Psoas muscle (tissue), 8 donors: Measurements from ENCODE around the gene RNF181. TPM values are rescaled to one million over a fixed set of nuclear protein-coding genes. Genes with fewer than 3 reads are reported as not detected.
A peak's percentile ranks its signal among the peaks of the same experiment; 100 is the strongest.
"Not testable (repeated sequence)": the region's sequence is repeated elsewhere in the genome, so short reads cannot be mapped to it uniquely, and the experiment has no call there.

Experiments
- ATAC-seq, 4 donors: fragments of 200-7000 bp; cut with Tn5 transposase; one replicate each; pipeline ENCODE4 v1.9.1; 2020; ENCODE audit warnings: moderate library complexity in 3 of 4, mild to moderate bottlenecking in 2 of 4
- DNase-seq, 2 donors: peaks; one replicate each; pipeline ENCODE4 v3.0.0-alpha.2; 2020
- H3K27ac ChIP-seq: fragments of 200-600 bp; one replicate; pipeline ENCODE4 v1.8.0; 2022
- H3K27me3 ChIP-seq, 3 donors: fragments of 200-600 bp in 1 of 3; one replicate each; pipeline versions ENCODE4 v1.6.1 to v1.8.0; 2013 to 2022; ENCODE audit warnings: low read length in 2 of 3, mild to moderate bottlenecking in 2 of 3, moderate library complexity in 1 of 3; ENCODE audit not compliant: insufficient read depth in 3 of 3
- H3K36me3 ChIP-seq, 2 donors: fragments of 200-600 bp in 1 of 2; one replicate each; pipeline versions ENCODE4 v1.6.1 to v1.8.0; 2013 to 2022; ENCODE audit warnings: low read depth in 1 of 2, mild to moderate bottlenecking in 1 of 2, moderate library complexity in 1 of 2; ENCODE audit not compliant: insufficient read depth in 1 of 2
- H3K4me1 ChIP-seq: fragments of 200-600 bp; one replicate; pipeline ENCODE4 v1.8.0; 2022
- H3K4me3 ChIP-seq: fragments of 200-600 bp; one replicate; pipeline ENCODE4 v1.8.0; 2022; ENCODE audit warnings: mild to moderate bottlenecking
- H3K9me3 ChIP-seq: fragments of 200-600 bp; one replicate; pipeline ENCODE4 v1.8.0; 2022
- WGBS, 3 donors: extraction: QIAGEN DNeasy Blood & Tissue Kit; methylation state at CpG; one replicate each; pipeline versions ENCODE4 v1.1.6 to v1.1.7; 2013; 5-methylcytosine and 5-hydroxymethylcytosine counted together
- intact Hi-C, 2 donors: fragments of 100-400 bp; cut with DNase I; formaldehyde crosslinking; loops; one replicate each; pipeline versions ENCODE4 v1.11.0 to v1.14.2; 2022
- polyA plus RNA-seq, 3 donors: library from polyadenylated mRNA; stranded (reverse); fragments of 200-250 nt; gene quantifications; one replicate each; pipeline ENCODE4 v1.2.3, GENCODE V29; 2013
- total RNA-seq, 4 donors: library from RNA; stranded (reverse); fragmentation: NEBNext Ultra II Directional in 2 of 4; extraction: Animal tissue kit (Norgen Biotek cat#: 25700) in 2 of 4; gene quantifications; one replicate each; pipeline versions ENCODE4 v1.2.1 to v1.2.4, GENCODE V29; 2021 to 2023
- TF ChIP-seq, protein P1 (sequence below): fragments of 200-600 bp; IDR thresholded peaks from one replicate; pipeline ENCODE4 v1.8.0; 2022; ENCODE audit warnings: antibody characterized with exemption
- donor health status: healthy with polysubstance abuse.
- donor health status: DM: no; HTN: no; CAD: no; lungs with moderate emphysema.
- donor health status: Bipolar disorder and iron deficiency.
- donor health status: healthy.
- donor health status: DM: yes; HTN: yes; CAD: no.
- donor health status: DM: no; HTN: no; CAD: no.
- donor health status: DM: no; HTN: no; CAD: no.
- donor health status: DM: yes; HTN: yes; CAD: no.

RNF181 gene
- total and polyA plus RNA-seq, 7 donors: 84.7 to 212 (median 107) TPM

GRCh38 chr2:85611705-85612587 is 16.4 kb downstream of the RNF181 start, which contains the start of gene C2orf68:
Gene C2orf68 (minus strand): TSS chr2:85612066. CDS start chr2:85611984, 82 bp downstream.
- peak; percentile 80 to 84 (median 80) for ATAC-seq
- intact Hi-C loops: no loop called here

DNA sequence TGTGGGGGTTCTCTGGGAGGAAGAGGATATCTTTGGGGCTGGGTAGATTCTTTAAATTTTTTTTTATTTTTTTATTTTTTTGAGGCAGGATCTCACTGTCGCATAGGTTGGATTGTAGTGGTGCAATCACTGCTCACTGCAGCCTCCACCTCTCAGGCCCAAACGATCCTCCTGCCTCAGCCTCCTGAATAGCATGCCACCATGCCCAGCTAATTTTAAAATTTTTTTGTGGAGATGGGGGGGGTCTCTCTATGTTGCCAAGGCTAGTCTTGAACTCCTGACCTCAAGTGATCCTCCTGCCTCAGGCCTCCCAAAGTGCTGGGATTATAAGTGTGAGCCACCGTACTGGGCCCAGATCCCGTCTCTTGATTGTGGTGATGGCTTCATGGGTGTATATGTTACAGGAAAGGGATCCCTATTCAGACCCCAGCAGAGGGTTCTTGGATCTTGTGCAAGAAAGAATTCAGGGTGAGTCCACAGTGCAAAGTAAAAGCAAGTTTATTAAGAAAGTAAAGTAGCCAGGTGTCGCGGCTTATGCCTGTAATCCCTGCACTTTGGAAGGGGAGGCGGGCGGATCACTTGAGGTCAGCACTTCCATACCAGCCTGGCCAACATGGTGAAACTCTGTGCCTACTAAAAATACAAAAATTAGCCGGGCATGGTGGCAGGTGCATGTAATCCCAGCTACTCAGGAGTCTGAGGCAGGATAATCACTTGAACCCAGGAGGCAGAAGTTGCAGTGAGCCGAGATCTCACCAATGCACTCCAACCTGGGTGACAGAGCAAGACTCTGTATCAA is 18.4 kb downstream of the RNF181 start:
- no peak overlapping the region for H3K4me3 ChIP-seq
- peaks cover 50% of the 10 kb centered on the region for H3K4me1 ChIP-seq
- H3K27me3 ChIP-seq: no peaks in the 10 kb centered on the region
- H3K36me3 ChIP-seq: peaks cover 5 to 15% of the 10 kb centered on the region in 2 donors
- ATAC-seq: no peak
- intact Hi-C loops: loop anchor here in 1 of 2 donors (2.0 kb wide), 1 partner anchor 13 kb away; no protein-coding TSS in a partner anchor
- 40 to 49% (median 45%) methylated on average over 10 of the region's 10 CpGs for WGBS, 3 donors
- no peaks in the 10 kb centered on the region for H3K9me3 ChIP-seq
- TF ChIP-seq, protein P1, sequence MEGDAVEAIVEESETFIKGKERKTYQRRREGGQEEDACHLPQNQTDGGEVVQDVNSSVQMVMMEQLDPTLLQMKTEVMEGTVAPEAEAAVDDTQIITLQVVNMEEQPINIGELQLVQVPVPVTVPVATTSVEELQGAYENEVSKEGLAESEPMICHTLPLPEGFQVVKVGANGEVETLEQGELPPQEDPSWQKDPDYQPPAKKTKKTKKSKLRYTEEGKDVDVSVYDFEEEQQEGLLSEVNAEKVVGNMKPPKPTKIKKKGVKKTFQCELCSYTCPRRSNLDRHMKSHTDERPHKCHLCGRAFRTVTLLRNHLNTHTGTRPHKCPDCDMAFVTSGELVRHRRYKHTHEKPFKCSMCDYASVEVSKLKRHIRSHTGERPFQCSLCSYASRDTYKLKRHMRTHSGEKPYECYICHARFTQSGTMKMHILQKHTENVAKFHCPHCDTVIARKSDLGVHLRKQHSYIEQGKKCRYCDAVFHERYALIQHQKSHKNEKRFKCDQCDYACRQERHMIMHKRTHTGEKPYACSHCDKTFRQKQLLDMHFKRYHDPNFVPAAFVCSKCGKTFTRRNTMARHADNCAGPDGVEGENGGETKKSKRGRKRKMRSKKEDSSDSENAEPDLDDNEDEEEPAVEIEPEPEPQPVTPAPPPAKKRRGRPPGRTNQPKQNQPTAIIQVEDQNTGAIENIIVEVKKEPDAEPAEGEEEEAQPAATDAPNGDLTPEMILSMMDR: no peak
- DNase-seq: no peak
- H3K27ac ChIP-seq: peak overlapping the region; percentile 92

More at GRCh38 chr2:85611705-85612587, 16.4 kb downstream of the RNF181 start, which contains the start of gene C2orf68:
- Histone ChIP-seq H3K27me3 (no peaks in the 10 kb centered on the region), H3K27ac (peak within 1 kb of the TSS; percentile 92), H3K4me1 (peaks cover 55% of the 10 kb centered on the region), H3K9me3 (no peaks in the 10 kb centered on the region), H3K4me3 (peak within 1 kb of the TSS; percentile 98), H3K36me3 (peaks cover 0 to 16% of the 10 kb centered on the region in 2 donors)
- DNase-seq: peak; percentile 94 to 96
- TF ChIP-seq, protein P1: no peak
- WGBS, 3 donors: 5 to 7% (median 6%) methylated on average over 59 to 73 of the region's 73 CpGs

DNA sequence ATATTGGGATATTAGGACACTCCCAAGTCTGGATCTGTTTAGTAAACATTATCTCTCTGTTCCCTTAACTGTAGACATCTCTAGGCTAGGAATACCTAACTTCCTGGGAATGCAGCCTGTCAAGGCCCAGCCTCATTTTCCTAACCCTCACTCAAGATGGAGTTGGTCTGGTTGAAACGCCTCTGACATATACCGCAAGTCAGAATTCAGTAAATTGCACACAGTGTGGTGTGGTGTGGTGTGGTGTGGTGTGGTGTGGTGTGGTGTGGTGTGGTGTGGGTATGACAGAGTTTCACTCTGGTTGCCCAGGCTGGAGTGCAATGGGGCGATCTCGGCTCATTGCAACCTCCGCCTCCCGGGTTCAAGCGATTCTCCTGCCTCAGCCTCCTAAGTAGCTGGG is 19.2 kb downstream of the RNF181 start:
- intact Hi-C loops: loop anchor here in 1 of 2 donors (2.0 kb wide), 1 partner anchor 14 kb away; no protein-coding TSS in a partner anchor
- ATAC-seq, DNase-seq: not testable (repeated sequence)

DNA sequence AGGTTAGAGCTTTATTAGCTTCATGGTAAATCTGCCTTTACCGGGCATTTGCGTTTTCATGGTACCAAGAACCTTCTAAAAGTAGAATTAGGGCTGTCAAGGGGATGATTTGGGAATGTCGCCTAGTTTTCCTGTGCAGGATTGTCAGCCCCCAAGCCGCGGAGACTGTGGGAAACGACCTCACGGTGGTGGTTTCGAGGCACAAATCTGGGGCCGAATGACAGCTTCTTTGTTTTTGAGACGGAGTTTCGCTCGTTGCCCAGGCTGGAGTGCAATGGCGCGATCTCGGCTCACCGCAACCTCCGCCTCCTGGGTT is 19.8 kb downstream of the RNF181 start:
- intact Hi-C loops: loop anchor here in 1 of 2 donors (2.0 kb wide), 1 partner anchor 15 kb away; no protein-coding TSS in a partner anchor

More for the DNA sequence above, 19.2 kb downstream of the RNF181 start:
- WGBS, 3 donors: 86 to 95% (median 93%) methylated on average over 7 of the region's 7 CpGs
- not testable (repeated sequence) for H3K27me3 ChIP-seq, H3K4me3 ChIP-seq, H3K9me3 ChIP-seq
- Histone ChIP-seq H3K27ac (peak overlapping the region; percentile 95), H3K4me1 (peaks cover 42% of the 10 kb centered on the region), H3K36me3 (peaks cover 5 to 15% of the 10 kb centered on the region in 2 donors)

DNA sequence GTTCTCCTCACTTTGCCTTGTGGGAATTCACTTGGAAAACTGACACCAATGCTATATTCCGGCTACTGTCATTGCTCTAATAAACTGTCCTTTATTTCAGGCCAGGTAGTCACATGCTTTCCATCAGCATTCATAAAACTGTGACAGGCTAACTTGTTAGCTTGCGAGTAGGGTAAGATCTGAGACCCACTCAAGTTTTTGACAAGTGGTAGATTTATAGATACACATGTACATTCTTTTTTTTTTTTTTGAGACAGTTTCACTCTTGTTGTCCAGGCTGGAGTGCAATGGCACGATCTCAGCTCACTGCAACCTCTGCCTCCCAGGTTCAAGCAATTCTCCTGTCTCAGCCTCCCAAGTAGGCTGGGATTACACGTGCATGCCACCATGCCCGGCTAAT is 22.2 kb downstream of the RNF181 start:
- DNase-seq, ATAC-seq, H3K27me3 ChIP-seq, intact Hi-C loops, H3K9me3 ChIP-seq: not testable (repeated sequence)
- WGBS, 3 donors: 53 to 58% (median 56%) methylated on average over 5 of the region's 5 CpGs
- peak overlapping the region; percentile 93 for H3K4me3 ChIP-seq
- peaks cover 32% of the 10 kb centered on the region for H3K4me1 ChIP-seq
- H3K27ac ChIP-seq: peak overlapping the region; percentile 95
- peaks cover 12 to 45% of the 10 kb centered on the region in 2 donors for H3K36me3 ChIP-seq

More for the DNA sequence above, 19.8 kb downstream of the RNF181 start:
- Histone ChIP-seq H3K4me1 (peaks cover 41% of the 10 kb centered on the region), H3K4me3 (peak overlapping the region; percentile 93), H3K27ac (peak overlapping the region; percentile 95), H3K9me3 (no peaks in the 10 kb centered on the region), H3K36me3 (peaks cover 5 to 21% of the 10 kb centered on the region in 2 donors), H3K27me3 (no peaks in the 10 kb centered on the region)
- ATAC-seq: no peak
- TF ChIP-seq, protein P1: no peak
- DNase-seq: no peak
- 87 to 90% (median 87%) methylated on average over 17 of the region's 17 CpGs for WGBS, 3 donors
